ENCODE data around the gene DUSP10.

DUSP10 gene

DNA sequence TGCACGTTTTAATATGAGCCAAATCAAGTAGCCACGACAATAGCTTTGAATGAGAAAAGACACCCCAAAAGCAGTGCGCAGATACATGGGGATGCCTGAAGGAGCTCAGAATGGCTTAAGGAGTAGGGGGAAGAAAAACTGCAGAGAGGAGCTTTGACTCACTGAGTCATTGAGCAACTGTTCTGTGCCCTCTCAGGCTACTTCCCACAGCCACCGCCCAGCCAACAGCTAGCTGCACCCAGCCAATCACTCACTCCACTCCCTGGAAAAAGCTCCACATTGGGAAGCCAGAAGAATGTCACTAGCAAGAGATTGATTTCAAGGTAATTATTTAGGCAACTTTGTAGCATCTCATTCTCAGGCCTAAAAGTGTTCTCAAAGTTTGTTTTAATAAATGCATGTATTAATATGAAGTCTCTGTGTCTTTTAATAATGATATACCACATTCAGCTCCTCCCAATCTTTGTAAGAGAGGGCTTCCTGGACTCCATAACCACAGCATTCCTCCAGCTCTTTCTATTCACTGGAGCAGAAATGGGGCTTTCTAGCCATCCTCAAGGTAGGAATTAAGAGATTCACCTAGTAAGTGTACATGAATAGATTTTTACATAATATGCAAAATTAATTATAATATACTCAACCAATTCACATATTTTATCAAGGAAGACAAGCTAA lies 16.8 kb downstream of the DUSP10 start:
- CTCF ChIA-PET, result interaction anchor here (1.0 to 1.2 kb wide), 2 partner anchors 16 to 182 kb away, joined by 4 read pairs; partner anchors contain the start of gene DUSP10
- no peak for TF ChIP-seq CTCF (IDR thresholded peaks at IDR 0.05; ENCODE audit: insufficient read depth, low read length, missing control alignments)
- DNase-seq (ENCODE audit: low read depth, low spot score), result no peak

DNA sequence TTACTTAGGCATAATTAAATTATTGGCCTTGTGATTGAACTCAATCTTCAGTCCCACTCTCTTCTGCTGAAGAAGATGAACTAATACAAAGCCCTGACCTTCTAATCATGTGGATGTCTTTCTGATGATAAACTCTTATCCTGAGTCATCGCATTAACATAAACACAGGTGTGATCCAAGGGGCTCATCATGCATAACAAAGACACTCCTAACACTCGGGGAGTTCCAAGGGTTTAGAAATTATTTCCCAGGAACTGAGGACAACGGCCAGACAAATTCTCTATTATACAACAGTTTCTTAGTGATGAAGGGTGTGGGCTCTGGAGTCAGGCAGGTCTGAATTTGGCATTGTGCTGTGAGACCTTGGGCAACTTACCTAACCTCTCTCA lies 18.0 kb downstream of the DUSP10 start:
- no peak for TF ChIP-seq CTCF (IDR thresholded peaks at IDR 0.05; ENCODE audit: insufficient read depth, low read length, missing control alignments)
- no peak for DNase-seq (ENCODE audit: low read depth, low spot score)
- ChIA-PET POLR2A (no interaction called here), CTCF (interaction anchor here (0.7 to 1.5 kb wide), 3 partner anchors 10 to 731 kb away, joined by 3 to 5 read pairs (median 4); no protein-coding TSS in a partner anchor)
- no peak overlapping the region for H3K4me3 ChIP-seq (ENCODE audit: low read depth, low read length)

More for the DNA sequence above, 16.8 kb downstream of the DUSP10 start:
- no peak overlapping the region for H3K4me3 ChIP-seq (ENCODE audit: low read depth, low read length)
- POLR2A ChIA-PET, result interaction anchor here (1.1 kb wide), 2 partner anchors 16 to 55 kb away, joined by 3 to 5 read pairs; no protein-coding TSS in a partner anchor

DNA sequence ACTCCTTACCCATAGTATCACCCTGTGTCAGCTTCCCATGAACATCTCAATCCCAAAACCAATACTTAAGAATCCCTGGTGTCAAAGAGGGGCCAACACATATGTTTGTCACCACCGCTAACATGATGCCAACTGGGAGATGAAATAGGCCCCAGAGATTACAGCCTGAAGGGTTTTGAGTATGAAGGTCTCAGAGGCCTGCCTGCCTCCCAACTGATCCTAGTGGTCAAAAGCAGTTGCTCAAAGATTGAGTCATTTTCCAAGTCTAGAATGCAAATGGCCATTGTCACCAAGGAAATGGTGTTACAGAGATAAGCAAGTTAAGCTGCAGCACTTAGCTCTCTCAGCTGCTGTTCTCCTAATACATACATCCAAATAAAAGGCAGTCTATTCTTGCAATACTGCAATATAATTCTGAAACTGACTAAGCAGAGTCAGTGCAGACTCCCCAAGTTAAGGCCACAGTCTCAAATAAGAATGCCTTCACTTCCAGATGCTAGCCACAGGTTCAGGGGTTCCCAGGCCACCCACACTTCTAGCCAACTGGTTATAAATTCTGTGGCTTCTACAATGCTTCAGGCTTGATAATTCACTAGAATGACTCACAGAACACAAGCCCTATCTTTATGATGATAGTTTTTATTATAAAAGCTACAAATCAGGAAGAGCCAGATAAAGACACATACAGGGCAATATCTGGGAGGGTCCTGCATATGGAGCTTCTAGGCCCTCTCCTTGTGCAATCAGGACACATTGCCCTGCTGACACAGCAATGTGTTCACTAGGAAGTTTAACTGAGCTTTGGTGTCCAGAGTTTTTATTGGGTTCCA lies 18.7 kb downstream of the DUSP10 start:
- CTCF ChIA-PET, result interaction anchor here (0.7 to 1.5 kb wide), 5 partner anchors 10 to 732 kb away, joined by 3 to 5 read pairs (median 3); no protein-coding TSS in a partner anchor
- no peak overlapping the region for H3K4me3 ChIP-seq (ENCODE audit: low read depth, low read length)
- TF ChIP-seq CTCF (IDR thresholded peaks at IDR 0.05; ENCODE audit: insufficient read depth, low read length, missing control alignments), result no peak
- DNase-seq (ENCODE audit: low read depth, low spot score), result no peak
- POLR2A ChIA-PET, result no interaction called here

DNA sequence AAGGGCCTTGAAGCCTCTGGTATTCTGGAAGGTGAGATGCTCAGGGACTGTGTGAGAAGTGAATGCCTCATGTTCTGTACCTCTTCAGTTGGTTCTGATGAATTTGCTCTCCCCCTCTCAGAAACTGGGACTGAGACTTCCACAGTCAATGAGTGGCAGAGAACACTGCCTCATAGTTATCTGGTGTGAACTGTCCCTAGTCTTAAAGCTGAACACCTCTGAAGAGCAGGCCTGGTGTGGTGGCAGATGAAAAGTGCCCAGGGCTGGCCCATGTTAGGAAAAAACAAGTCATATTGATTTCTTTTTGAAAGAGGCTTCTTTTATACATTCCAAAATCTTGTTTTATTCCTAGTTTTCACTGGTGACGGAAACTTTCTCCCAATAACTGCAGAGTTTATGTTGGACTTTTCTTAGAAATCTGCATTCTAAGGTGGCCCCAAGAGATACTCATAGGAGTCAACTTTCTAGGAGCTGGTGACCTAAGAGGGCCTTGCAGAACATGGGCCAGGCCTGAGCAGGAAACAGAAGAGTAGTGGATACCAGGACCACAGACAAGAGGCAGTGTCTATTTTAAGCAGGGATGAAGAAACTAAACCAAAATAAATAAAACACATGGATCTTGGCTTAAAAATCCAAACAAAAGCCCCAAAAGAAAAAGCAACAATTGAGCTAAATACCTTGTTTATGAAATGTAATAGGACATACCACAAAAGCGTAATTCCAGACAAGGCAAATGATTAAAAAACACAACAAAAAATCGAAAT lies 19.5 kb downstream of the DUSP10 start:
- ChIA-PET POLR2A (no interaction called here), CTCF (interaction anchor here (1.0 to 1.5 kb wide), 3 partner anchors 12 to 733 kb away, joined by 3 to 5 read pairs (median 3); no protein-coding TSS in a partner anchor)
- TF ChIP-seq CTCF (IDR thresholded peaks at IDR 0.05; ENCODE audit: insufficient read depth, low read length, missing control alignments), result no peak
- no peak for DNase-seq (ENCODE audit: low read depth, low spot score)
- H3K4me3 ChIP-seq (ENCODE audit: low read depth, low read length), result no peak overlapping the region

GRCh38 chr1:221720545-221720944 lies 21.3 kb downstream of the DUSP10 start:
- CTCF ChIA-PET, result interaction anchor here (1.0 to 2.3 kb wide), 6 partner anchors 9 to 735 kb away, joined by 3 to 9 read pairs (median 4); no protein-coding TSS in a partner anchor
- POLR2A ChIA-PET, result interaction anchor here (2.7 kb wide), 1 partner anchor 21 kb away, joined by 28 read pairs; the partner anchor contains the start of gene DUSP10
- TF ChIP-seq CTCF (IDR thresholded peaks at IDR 0.05; ENCODE audit: insufficient read depth, low read length, missing control alignments), result no peak
- H3K4me3 ChIP-seq (ENCODE audit: low read depth, low read length), result no peak overlapping the region
- no peak for DNase-seq (ENCODE audit: low read depth, low spot score)
